H1 (cell line): Measurements from ENCODE around the gene ACBD6. TPM values are rescaled to one million over a fixed set of nuclear protein-coding genes. Genes with fewer than 3 reads are reported as not detected.

Experiments used
- CHD7 ChIP-seq: fragments of 300-600 bp; sonication (generic); IDR thresholded peaks from 2 replicates; pipeline ENCODE4 v1.7.1; 2012; ENCODE audit warnings: low read length, moderate library complexity, mild to moderate bottlenecking, inconsistent platforms; ENCODE audit not compliant: insufficient replicate concordance
- YY1 ChIP-seq: IDR thresholded peaks from 2 replicates; pipeline ENCODE4 v1.6.1; 2011; ENCODE audit warnings: low read depth, mild to moderate bottlenecking, low read length
- polyA plus RNA-seq, 7 experiments: library from polyadenylated mRNA; depleted of rRNA in 3 of 7; stranded (reverse) in 5 of 7; unstranded in 2 of 7; fragments of >200 nt in 5 of 7; fragments of 200-250 nt in 2 of 7; gene quantifications; 1 replicate in 5 of 7; 2 replicates in 1 of 7; 4 replicates in 1 of 7; pipeline versions ENCODE4 v1.2.1 to v1.2.3, GENCODE V29; 2011 to 2013; ENCODE audit warnings: missing spikeins in 2 of 7, mixed read lengths in 2 of 7
- total RNA-seq: library from RNA; stranded (reverse); fragmentation: NEBNext Ultra II Directional; extraction: Animal tissue kit (Norgen Biotek cat#: 25700); gene quantifications from 2 replicates; pipeline ENCODE4 v1.2.1, GENCODE V29; 2021

Gene ACBD6
- total and polyA plus RNA-seq, 2 of the 8 experiments (the other 6 are each of a cell fraction or from before 2014, with no cell fraction given), result 52.0 to 67.7 TPM

DNA sequence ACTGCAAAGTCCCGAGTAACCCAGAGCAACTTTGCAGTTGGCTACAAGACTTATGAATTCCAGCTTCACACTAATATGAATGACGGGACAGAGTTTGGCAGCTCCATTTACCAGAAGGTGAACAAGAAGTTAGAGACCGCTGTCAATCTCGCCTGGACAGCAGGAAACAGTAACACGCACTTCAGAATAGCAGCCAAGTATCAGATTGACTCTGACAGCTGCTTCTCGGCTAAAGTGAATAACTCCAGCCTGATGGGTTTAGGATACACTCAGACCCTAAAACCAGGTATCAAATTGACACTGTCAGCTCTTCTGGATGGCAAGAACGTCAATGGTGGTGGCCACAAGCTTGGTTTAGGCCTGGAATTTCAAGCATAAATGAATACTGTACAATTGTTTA is 66.8 kb downstream of the ACBD6 start (continued):
- no peak for TF ChIP-seq CHD7
- no peak for TF ChIP-seq YY1
- TF ChIP-seq, all 59 proteins: peak for 0
